Thyroid gland (tissue), 4 donors: ENCODE measurements around the gene CMTR1.

Experiments used
- POLR2A ChIP-seq, 2 donors: fragments of 450-650 bp; IDR thresholded peaks; one replicate each; pipeline ENCODE4 v1.6.1; 2017; ENCODE audit warnings: antibody characterized with exemption in 2 of 2, mild to moderate bottlenecking in 2 of 2, moderate library complexity in 1 of 2
- TF ChIP-seq, protein P1 (sequence below), 6 experiments: fragments of 200-600 bp in 3 of 6; fragments of 450-650 bp in 3 of 6; sonication (generic) in 3 of 6; IDR thresholded peaks; one replicate each; pipeline ENCODE4 v1.5.1; 2016 to 2019; ENCODE audit warnings: antibody characterized with exemption in 6 of 6, mild to moderate bottlenecking in 2 of 6, inconsistent platforms in 1 of 6, moderate library complexity in 1 of 6

GRCh38 chr6:37481711-37482605 lies 48.9 kb downstream of the CMTR1 start:
- TF ChIP-seq, protein P1, sequence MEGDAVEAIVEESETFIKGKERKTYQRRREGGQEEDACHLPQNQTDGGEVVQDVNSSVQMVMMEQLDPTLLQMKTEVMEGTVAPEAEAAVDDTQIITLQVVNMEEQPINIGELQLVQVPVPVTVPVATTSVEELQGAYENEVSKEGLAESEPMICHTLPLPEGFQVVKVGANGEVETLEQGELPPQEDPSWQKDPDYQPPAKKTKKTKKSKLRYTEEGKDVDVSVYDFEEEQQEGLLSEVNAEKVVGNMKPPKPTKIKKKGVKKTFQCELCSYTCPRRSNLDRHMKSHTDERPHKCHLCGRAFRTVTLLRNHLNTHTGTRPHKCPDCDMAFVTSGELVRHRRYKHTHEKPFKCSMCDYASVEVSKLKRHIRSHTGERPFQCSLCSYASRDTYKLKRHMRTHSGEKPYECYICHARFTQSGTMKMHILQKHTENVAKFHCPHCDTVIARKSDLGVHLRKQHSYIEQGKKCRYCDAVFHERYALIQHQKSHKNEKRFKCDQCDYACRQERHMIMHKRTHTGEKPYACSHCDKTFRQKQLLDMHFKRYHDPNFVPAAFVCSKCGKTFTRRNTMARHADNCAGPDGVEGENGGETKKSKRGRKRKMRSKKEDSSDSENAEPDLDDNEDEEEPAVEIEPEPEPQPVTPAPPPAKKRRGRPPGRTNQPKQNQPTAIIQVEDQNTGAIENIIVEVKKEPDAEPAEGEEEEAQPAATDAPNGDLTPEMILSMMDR (IDR thresholded peaks at IDR 0.05) = no peak
- TF ChIP-seq POLR2A (IDR thresholded peaks at IDR 0.05) = no peak
